HG03432 (cell line): ENCODE data around the gene IGSF11.

Experiments
- ATAC-seq: cut with Tn5 transposase; IDR thresholded peaks from one replicate; pipeline ENCODE4 v1.9.1; 2021; ENCODE audit warnings: mild to moderate bottlenecking, moderate library complexity; ENCODE audit not compliant: unreplicated experiment

Gene IGSF11

GRCh38 chr3:118951089-118951488 lies 83.6 kb downstream of the IGSF11 start:
- no peak for ATAC-seq

GRCh38 chr3:118949113-118949760 lies 85.4 kb downstream of the IGSF11 start:
- no peak for ATAC-seq

GRCh38 chr3:118948146-118948545 lies 86.5 kb downstream of the IGSF11 start:
- ATAC-seq = no peak

GRCh38 chr3:118946449-118946848 lies 88.2 kb downstream of the IGSF11 start:
- ATAC-seq = no peak

- ATAC-seq = no peak
Observed at GRCh38 chr3:118945834-118946233, 88.8 kb downstream of the IGSF11 start.

- no peak for ATAC-seq
Observed at GRCh38 chr3:118943597-118943996, 91.0 kb downstream of the IGSF11 start.

GRCh38 chr3:118942671-118943070 lies 92.0 kb downstream of the IGSF11 start:
- ATAC-seq = no peak

- no peak for ATAC-seq
Observed at GRCh38 chr3:118942195-118942594, 92.5 kb downstream of the IGSF11 start.

GRCh38 chr3:118941236-118941635 lies 93.4 kb downstream of the IGSF11 start:
- no peak for ATAC-seq

GRCh38 chr3:118938183-118938961 lies 96.3 kb downstream of the IGSF11 start:
- no peak for ATAC-seq

GRCh38 chr3:118936811-118937210 lies 97.8 kb downstream of the IGSF11 start:
- ATAC-seq = no peak

GRCh38 chr3:118932822-118933558 lies 101.7 kb downstream of the IGSF11 start:
- no peak for ATAC-seq

- ATAC-seq = no peak
Observed at GRCh38 chr3:118931996-118932395, 102.7 kb downstream of the IGSF11 start.

GRCh38 chr3:118927449-118927848 lies 107.2 kb downstream of the IGSF11 start:
- no peak for ATAC-seq

- no peak for ATAC-seq
Observed at GRCh38 chr3:118912188-118912587, 122.5 kb downstream of the IGSF11 start.

- ATAC-seq = no peak
Observed at GRCh38 chr3:118910332-118910731, 124.3 kb downstream of the IGSF11 start.

GRCh38 chr3:118909763-118910162 lies 124.9 kb downstream of the IGSF11 start:
- ATAC-seq = no peak

GRCh38 chr3:118907909-118908308 lies 126.7 kb downstream of the IGSF11 start:
- ATAC-seq = no peak

- no peak for ATAC-seq
Observed at GRCh38 chr3:118900737-118901525, 133.7 kb downstream of the IGSF11 start.

GRCh38 chr3:118890206-118890605 lies 144.4 kb downstream of the IGSF11 start:
- no peak for ATAC-seq

- ATAC-seq = no peak
Observed at GRCh38 chr3:118889691-118890090, 145.0 kb downstream of the IGSF11 start.
